Activated gamma-delta T cell treated with Interleukin-2 at 50 U/mL for 16 hours (primary cell): ENCODE data around the gene WNT3.
A peak's percentile ranks its signal among the peaks of the same experiment; 100 is the strongest.

Source experiments
- DNase-seq: peaks from one replicate; pipeline ENCODE4 v3.0.0-alpha.2; 2020

The WNT3 gene

GRCh38 chr17:46833840-46834208 is 15.3 kb upstream of the WNT3 start:
- DNase-seq, result no peak

GRCh38 chr17:46832945-46833839 is 14.7 kb upstream of the WNT3 start:
- DNase-seq, result no peak

GRCh38 chr17:46832331-46832821 is 13.9 kb upstream of the WNT3 start:
- DNase-seq, result no peak

DNA sequence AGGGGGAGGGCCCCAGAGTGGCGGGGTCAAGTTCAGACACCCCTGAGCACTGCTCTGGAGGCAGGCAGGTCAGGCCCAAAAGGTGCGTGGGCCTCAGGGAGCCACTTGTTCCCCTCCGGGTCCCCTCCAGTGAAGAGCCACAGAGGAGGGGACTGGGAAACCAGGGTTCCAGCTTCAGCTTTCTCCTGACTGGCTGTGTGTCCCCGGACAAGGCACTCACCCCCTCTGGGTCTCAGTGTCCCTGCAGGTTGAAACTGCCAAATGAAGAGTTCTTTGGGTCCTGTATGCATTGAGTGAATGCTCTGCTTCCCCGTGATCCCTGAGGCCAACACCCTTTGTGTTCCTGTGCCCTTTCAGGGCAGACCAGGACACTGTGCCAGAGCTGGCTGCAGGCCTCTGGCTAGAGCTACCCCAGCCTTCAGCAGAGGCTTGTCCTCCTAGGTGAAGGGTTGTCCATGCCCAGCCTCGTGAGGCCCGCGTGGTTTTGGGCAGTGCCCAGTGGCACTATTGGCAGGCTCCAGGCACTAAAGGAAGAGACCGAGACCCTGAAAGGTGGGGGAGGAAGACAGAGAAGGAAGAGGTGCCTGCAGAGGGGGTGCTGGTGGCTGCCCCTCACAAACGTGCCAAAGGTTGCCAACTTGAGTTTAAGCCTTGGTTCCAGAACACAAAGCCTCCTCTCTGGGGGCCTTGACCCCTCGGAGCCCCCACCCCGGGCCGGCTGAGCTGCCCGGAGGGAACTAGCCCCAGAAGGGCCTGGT is 13.3 kb upstream of the WNT3 start:
- DNase-seq, result no peak

GRCh38 chr17:46827274-46827673 is 8.8 kb upstream of the WNT3 start:
- no peak for DNase-seq

DNA sequence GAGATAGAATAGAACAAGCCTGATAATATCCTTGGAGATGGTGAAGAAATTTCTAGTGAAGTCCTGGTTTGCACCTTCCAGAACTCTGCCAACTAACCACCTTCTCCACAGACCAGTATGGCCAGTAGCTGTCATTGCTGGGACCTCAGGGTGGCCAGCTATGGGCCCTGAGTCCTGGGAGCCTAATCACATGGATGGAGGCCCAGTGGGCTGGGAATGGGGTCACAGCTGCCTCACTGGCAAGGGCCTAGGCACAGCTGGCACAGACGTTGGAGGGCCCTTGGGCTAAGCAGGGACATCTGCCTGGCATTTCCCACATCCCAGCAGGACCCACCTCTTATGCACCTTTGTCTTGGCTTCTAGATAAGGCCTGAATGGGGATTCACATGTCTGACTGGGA is 7.6 kb upstream of the WNT3 start:
- DNase-seq, result no peak

- DNase-seq, result no peak
Observed at GRCh38 chr17:46823657-46824056, 5.2 kb upstream of the WNT3 start.

- DNase-seq, result peak; percentile 15
Observed at GRCh38 chr17:46822388-46822921, 4.0 kb upstream of the WNT3 start.

DNA sequence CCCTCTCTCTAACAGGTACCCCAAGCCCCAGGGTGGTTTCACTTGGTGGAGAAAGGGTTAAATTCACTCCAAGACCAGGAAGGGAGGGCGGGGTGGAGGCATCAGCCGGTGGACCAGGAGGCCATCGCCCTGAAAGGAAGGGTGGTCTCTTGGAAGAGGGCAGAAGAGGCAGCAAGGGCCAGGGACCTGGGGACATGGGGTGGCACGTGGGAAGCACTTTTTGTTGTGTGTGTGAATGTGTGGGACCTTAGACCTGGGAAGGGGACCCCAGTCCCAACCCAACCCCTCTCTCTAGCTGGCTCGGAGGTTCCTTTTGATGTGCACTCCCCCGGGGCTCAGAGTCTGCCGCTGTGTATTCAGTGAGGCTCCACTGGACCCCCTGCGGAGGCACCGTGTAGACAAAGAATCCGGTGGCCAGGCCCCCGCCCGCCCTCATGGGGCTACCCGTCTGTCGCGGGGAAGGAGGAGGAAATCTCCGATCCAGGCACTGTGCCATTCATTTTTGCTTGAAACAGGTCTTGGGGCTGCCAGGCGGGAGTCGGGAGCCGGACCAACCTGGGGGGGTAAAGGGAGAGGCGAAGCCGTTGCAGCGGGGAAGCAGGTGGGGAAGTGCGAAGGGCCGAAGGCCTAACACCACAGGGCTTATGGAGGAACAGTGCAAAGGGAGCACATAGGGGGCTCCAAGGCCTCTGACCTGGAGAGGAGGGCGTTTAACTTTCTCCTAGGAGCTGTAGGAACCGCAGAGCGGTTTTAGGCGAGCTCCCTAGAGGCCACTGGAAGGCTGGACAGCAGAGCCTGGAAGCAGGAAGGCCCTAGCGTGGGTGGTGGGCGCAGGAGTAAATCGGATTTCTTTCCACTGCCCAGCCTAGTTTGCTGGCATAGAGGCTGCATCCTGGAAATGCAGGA is 3.2 kb upstream of the WNT3 start:
- no peak for DNase-seq

GRCh38 chr17:46820592-46821450 is 2.3 kb upstream of the WNT3 start:
- DNase-seq, result no peak

GRCh38 chr17:46819906-46820351 is 1.4 kb upstream of the WNT3 start:
- no peak for DNase-seq

DNA sequence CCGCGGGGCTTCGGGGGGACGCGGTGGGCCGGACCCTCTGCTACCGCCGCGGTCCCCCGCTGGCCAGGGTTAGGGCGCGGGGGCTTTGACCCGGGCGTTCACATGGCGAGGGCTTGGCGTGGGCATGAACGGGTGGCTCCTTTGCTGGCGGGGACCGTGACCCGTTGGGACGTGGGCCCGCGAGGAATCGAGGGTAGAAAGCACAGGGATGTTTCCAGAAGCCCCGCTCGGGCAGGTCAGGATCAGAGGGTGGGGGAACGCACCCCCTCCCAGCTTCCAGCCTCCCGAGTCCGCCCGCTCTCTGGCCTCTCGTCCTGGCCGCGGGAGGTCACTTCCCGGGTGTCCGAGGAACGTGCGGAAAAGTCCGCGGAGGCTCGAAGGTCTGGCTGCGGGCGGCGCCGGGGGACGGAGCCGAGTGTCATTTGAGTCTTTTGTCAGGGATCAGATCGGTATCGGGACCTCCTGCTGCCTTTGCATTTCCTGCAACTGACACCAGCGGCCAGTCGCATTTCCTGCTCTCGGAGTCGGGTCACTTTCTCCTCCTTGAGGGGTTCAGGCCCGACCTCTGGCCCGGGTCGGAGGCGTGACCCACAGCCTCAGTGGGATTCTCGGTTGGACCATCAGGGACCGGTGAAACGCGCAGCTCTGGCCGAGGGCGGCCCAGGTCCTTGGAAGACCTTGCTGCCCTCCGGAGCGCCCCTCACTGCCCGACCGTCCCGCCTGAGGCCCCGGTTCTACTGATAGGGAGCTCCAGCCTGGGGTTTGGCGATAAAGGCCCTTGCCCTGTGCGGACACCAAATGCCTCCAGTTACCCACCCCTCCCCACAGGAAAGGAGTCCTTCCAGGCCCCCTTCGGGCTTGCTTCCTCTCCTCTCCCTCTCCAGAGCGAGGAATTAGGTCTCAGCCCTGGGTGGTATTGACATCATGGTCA is 702 bp upstream of the WNT3 start:
- no peak for DNase-seq

- DNase-seq, result no peak
Observed at GRCh38 chr17:46817901-46818209, 637 bp downstream of the WNT3 start.

DNA sequence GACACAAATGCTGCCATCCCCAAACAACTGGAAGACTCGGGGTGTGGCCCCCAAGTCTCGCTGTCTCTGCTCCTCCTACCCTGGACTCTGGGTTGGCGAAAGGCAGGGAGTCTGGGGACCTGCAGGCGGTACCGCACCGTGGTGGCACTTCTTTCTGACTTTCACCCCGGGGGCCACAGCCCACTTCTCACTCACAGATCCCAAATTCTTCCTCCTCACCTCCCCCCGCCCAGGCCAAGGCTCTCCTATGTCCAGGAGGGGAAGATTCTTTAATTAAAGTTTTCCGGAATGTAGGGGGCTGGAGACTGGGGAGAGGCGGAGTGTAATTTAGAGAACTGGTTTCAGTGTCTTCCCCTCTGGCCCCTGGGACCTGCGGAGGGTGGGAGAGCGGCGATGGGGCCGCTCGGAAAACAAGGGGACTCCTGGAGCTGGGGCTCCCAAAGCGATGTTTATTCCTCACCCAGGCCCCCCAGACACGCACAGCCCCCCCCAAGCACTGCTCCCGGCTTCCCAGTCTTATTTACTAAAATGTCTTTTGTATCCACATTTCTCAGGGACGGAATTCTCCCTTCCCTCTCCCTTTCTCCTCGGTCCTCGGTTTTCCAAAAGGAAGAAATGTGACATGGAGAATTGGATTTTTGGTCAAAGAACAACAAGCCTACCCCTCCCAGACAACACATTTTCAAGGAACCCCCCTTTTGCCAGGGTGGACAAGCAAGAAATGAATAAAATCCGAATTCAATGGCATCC is 1.2 kb downstream of the WNT3 start:
- DNase-seq, result no peak

DNA sequence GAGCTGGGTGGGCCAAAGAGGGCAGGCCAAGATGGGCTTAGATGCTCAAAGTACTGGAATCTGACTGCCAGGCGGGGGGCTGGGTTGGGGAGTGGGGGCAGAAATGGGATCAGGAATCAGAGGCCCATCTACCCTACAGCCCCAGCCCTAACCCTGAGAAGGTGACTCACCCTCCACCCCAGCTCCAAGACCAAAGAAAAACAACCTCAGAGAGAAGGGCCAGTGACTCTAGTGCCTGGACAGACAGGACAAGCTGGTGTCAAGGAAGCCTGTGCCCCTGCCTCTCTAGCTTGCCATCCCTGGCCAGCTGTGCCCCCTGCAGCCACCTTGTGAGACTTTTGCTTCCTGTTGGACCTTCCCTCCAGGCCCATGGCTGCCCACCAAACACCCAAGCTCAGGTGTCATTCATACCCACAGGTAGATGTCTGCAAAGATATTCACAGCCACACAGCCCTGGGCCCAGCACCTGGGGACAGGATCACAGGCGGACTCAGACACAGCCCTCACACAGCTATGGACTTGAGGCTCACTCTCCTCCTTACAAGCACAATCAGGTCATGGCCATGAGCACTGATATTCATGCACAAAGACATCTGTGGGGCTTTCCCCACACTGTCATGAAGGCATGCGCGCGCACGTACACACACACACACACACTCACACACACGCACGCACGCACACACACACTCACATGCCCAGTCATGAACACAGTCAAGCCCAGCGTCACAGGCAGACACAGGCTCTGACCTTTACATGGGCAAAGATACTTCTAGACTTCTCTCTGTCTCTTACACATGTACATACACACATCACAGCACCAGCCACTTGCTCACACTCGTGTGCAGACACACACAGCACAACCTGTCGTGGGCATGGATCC is 2.8 kb downstream of the WNT3 start:
- no peak for DNase-seq

DNA sequence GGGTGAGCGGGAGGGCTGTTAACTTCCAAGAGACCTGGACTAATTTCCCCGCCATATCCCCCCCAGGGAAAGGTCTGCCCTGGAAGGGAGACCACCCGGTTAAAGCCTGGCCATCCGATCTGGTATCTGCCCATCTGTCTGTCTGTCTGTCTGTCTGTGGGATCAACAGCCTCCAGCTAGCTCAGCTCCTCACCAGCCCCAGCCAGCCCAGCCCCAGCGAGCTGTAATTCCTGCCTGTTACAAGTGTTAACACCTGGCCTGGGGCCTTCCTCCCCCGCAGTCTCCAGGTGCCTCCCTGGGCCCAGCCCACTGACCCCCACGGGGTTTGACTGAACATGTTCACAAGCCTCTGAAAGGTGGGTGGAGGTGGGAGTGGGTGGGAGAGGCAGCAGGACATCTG is 4.0 kb downstream of the WNT3 start:
- DNase-seq, result no peak

DNA sequence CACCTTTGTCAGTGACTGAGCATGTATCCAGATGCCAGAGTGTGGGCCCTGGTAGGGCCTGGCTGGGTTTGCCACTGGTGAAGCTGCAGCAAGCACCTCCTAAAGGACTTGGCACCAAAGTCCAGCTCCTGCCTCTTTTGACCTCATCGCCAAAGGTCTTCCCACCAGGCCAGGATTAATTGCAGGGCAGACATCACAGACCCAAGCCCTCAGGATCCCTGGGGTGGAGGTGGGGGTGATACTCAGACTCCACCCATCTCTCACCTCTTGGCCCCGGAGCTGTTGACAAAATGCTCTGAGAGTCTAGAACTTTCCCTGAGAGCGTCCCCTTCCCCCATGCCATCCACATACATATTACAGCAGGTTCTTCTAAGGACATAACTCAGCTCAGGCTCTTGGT is 4.6 kb downstream of the WNT3 start:
- no peak for DNase-seq

DNA sequence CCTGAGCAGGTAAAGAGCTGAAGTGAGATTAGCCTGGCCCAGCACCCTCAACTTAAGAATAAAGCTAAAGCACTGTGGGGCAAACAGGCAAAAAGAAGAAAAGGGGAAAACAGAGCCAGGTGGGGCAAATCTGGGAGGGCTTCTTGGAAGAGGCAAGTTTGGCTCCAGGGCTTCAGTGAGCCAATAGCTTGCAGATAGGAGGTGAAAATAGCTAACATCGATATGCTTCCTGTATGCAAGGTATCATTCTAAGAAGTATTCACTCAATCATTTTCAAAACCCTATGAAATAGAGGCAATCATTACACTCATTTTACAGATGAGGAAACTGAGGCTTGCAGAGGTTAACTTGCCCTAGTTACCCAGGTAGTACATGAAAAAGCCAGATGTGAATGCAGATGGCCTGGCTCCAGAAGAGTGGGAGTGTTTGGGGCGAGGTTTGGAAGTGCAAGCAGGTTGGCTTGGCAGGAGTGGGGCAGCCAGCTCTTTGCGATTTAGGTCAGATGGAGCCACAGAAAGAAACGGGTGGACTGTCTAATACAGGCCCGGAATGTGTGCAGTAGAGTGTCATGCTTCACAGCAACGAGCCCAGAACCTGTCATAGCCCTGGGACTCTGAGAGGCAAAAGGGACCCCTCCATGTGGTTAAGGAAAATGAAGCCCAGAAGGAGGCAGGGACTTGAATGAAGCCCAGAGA is 5.7 kb downstream of the WNT3 start:
- DNase-seq, result no peak
